GM11168 (cell line): ENCODE results near the gene ACE.

Experiments used
- in situ Hi-C: fragments of 300-500 bp; cut with MboI; formaldehyde crosslinking; loops from one replicate; pipeline ENCODE4 v1.12.0; 2022; ENCODE audit warnings: low sequenced_read_pairs; ENCODE audit not compliant: unreplicated experiment

The ACE gene

DNA sequence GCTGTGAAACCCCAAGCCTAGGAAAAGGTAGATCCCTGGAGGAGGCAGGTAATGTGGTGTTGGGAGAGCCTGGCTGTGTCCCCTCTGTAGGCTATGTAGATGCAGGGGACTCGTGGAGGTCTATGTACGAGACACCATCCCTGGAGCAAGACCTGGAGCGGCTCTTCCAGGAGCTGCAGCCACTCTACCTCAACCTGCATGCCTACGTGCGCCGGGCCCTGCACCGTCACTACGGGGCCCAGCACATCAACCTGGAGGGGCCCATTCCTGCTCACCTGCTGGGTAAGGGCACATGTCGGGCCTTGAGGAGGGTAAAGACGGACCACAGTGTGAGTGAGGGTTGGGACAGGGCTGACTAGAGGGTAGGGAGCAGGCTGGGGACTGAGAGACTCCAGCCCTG, 12.0 kb downstream of the ACE start:
- in situ Hi-C loops: no loop called here

DNA sequence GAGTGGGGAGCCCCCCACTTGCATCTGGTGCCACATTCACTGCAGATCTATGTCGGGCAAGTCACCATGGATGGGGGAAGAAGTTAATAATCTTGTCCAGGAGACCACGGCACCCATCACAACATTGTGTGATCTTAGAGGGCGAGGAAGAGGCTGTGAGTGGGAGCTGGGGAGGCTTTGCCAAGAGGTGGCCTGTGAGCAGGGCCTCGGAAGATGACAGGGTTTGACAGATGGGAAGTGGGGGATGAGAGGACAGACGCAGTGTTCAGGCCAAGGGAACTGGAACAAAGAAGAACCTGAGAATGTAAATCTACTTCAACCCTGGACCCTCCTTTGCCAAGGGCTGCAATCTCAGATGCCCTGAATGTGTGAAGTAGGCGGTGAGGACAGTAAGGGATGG, 12.4 kb downstream of the ACE start:
- in situ Hi-C loops: no loop called here

DNA sequence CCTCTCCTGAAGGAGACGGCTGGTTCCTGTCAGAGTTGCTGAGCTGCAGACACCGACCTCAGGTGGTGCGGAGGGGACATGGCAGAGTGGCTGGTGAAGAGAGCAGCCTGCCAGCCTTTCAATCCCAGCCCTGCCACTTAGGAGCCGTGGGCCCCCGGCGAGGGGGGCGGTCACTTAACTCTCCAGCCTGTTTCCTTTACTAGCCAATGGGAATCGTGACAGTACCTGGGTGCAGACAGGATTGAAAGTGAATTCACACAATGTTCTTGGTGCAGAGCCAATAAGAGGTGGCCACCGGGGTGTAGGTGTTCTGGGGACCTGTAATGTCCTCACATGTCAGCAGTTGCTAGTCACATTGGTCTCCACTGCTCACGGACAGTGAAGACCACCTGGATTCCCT, 13.5 kb downstream of the ACE start:
- in situ Hi-C loops: no loop called here

DNA sequence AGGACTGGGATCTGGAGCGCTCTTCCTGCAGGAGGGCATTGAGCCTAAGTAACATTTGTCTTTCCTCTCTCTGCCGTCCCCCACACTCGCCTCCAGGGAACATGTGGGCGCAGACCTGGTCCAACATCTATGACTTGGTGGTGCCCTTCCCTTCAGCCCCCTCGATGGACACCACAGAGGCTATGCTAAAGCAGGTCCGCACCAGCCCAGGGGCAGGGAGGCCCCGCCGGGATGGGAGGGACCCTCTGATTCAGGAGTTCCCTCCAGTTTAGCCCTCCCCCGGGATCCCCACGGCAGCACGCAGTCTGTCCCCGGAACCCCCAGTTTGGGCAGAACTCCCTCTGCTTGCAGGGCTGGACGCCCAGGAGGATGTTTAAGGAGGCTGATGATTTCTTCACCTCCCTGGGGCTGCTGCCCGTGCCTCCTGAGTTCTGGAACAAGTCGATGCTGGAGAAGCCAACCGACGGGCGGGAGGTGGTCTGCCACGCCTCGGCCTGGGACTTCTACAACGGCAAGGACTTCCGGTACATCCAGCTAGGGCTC, 14.1 kb downstream of the ACE start:
- in situ Hi-C loops: no loop called here

DNA sequence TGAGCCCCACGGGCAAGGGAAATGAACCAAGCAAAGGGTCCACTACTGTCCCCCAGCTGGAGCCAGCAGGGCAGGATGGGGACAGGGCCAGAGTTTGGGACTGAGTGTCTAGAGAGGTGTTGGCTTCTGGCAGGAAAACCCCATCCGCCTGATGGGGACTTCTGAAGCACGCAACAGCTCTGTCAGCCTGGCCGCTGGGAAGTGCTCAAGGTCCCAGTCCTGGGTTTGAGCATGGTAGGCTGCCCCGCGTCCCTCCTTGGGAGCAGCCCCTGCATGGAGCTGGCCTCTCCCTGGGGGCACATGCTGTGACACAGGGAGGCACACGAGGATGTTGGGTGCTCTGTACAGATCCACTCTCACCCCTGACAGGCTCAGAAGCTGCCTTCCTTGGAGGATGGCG, 14.6 kb downstream of the ACE start:
- in situ Hi-C loops: no loop called here

DNA sequence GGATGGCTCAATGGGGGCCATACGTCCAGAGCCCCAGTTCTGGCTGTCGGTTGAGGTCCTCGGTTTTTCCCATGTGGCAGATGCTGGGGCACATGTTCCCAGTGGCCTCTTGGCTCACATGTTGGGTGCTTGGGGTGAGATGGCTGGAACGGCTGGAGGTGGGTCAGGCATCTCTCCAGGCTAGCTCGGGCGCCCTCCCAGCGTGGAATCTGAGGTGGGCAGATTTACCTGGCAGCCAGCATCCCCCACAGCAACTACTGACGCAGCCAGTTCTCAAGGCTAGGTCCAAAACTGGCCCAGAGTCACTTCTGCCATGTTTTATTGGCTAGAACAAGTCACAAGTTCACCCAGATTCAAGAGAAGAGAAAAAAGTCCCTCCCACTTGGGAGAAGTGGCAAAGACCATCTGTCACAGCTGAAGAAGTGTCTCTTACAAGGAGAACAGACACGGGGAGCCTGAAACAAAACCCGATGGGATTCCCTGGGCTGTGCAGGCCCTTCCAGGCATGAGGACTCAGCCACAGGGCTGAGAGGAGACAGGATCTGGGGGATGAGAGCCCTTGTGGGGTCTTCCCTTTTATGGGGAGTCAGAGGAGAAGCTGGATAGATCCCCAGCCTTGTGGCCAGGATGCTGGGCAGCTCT, 15.2 kb downstream of the ACE start:
- in situ Hi-C loops: no loop called here

DNA sequence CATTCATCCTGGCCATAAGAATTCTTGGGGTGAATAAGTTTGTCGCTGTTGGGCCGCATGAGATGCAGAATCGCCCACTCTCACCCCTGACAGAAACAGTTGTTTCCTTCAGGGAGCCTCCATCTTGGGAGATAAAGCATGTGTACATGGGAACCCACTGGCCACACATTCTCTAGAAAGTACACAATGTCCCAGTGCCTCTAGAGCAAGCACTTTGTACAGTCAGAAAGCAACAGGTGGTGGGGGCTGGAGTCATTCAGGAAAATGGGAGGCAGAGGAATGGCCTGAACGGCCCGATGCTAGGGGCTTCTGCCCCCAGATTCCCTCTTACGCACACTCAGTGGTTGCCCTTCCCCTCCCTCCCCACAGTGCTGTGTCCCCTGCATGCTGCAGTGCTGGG, 16.1 kb downstream of the ACE start:
- in situ Hi-C loops: no loop called here

DNA sequence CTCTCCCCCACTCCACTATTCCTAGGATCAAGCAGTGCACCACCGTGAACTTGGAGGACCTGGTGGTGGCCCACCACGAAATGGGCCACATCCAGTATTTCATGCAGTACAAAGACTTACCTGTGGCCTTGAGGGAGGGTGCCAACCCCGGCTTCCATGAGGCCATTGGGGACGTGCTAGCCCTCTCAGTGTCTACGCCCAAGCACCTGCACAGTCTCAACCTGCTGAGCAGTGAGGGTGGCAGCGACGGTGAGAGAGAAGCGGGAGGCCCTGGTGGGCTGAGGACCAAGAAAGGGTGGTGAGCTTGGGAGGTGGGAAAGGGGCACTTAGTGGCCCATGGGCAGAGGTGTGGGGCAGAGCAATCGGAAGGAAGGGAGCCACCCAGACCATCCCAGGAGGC, 16.6 kb downstream of the ACE start:
- in situ Hi-C loops: no loop called here

DNA sequence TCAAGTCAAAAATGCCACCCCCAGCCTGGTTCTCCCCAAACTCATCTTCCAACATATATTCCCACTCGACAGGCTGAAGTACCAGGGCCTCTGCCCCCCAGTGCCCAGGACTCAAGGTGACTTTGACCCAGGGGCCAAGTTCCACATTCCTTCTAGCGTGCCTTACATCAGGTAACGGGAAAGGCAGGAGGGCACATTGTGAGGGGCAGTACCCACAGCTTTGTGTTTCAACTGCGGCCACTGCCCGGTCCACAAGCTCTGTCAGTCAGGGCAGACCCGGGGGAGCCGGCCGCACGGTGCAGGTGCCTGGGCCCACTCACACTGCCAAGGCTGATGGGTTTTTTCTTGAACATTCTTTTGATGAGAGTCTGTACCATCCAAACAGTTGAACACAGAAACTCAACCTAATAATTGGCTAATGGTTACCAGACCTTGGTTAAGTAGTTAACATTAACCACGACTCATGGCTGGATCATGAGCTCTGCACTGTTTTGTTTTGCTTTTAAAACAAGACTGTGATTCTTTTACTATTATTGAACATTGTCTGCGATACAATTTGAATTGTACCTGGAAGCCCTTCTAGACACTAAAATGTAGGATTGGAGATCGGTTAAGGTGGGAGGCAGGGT, 17.6 kb downstream of the ACE start:
- in situ Hi-C loops: no loop called here

DNA sequence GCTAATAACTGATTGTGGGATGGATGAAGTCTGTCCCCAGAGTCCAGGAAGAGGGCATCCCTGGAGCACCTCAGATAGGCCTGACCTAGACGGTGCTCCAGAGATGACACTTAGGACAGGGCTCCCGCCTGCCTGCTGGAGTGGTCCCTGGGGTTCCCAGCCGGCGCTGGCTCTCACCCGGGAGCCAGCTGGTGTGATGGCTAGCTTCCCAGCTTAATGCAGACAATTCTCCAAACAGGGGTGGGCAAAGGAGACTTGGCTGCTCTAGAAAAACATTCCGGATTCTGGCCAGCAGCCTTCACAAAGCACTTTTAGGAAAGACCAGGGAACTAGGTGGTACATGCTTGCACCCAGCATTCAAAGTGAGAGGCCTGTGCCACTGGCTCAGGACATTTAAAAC, 18.6 kb downstream of the ACE start:
- in situ Hi-C loops: no loop called here

DNA sequence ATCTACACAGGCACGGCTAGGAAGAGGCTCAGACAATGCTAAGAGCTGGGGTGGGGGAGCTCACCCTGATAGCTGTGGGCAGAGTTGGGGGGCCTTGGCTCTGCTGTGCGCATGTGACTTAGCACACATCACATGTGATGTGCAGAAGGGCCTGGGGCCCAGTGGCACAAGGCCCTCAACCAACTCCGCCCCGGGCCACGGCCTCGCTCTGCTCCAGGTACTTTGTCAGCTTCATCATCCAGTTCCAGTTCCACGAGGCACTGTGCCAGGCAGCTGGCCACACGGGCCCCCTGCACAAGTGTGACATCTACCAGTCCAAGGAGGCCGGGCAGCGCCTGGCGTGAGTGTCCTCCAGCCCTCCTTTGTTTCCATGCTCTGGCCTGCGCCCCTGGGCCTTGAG, 19.3 kb downstream of the ACE start:
- in situ Hi-C loops: no loop called here

DNA sequence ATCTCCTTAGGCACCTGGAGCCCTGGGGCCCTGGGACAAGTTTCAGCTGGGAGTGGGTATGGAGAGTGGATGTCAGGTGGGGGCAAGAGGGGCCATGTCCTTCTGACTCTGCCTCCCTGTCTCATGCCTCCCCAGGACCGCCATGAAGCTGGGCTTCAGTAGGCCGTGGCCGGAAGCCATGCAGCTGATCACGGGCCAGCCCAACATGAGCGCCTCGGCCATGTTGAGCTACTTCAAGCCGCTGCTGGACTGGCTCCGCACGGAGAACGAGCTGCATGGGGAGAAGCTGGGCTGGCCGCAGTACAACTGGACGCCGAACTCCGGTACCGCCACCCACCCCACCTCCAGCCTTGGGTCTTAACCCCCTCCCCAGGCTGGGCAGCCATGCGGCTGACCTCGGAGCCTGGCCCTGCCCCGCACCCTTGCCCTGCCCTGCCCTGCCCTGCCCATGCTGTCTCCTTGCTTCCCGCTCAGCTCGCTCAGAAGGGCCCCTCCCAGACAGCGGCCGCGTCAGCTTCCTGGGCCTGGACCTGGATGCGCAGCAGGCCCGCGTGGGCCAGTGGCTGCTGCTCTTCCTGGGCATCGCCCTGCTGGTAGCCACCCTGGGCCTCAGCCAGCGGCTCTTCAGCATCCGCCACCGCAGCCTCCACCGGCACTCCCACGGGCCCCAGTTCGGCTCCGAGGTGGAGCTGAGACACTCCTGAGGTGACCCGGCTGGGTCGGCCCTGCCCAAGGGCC, 20.0 kb downstream of the ACE start:
- in situ Hi-C loops: no loop called here

DNA sequence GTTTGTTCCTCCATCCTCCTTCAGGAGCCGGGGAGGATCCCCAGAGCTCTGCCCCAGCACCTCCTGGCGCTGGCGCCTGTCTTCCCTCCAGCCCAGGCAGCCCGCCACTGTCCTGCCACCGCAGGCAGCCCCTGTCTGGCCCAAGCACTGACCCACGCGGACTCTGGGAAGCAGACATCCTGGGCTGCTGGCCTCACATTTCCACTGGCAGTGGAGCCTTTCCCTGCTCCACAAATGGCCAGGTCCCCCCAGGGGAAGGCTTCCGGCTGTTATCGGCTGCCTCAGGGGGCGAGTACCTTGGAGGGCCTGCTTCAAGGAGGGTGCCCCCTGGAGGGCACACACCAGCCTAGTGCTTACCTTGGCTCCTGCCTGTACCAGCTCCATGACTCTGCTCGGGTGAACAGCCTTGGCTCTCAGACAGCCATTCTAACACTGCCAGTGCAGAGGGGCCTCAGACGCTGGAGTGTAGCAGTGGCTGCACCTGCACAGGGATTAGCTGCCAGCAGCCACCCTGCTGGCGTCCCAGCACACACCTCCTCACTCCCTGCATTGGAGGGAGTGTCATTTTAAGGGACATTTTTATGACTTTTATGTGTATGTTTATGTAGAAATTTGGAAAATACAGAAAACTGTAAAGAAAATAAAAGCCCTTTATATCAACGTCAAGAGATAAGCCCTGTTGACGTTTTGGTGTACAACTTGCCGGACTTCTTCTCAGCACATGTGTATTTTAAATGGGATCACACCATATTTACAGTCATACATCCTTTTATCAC, 21.0 kb downstream of the ACE start:
- in situ Hi-C loops: no loop called here

DNA sequence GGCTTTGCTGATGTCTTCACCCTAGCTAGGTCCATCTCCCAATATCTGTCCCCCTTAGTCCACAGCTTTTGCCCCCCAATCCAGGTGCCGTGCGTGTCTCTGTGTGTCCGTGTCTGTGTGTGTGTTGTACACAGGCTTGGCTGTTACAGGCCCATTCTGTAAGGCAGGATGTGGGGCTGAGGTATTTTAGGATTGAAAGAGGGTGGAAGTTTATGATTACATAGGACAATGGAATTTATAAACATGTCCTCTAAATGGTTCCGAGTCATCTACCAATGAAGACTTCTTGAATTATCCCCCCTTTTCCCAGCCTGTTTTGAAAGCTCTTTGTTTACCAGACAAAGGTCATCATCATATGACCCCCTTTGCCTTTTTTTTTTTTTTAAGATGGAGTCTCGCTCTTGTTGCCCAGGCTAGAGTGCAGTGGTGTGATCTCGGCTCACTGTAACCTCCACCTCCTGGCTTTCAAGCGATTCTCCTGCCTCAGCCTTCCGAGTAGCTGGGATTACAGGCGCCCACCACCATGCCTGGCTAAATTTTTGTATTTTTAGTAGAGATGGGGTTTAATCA, 21.9 kb downstream of the ACE start:
- in situ Hi-C loops: no loop called here

DNA sequence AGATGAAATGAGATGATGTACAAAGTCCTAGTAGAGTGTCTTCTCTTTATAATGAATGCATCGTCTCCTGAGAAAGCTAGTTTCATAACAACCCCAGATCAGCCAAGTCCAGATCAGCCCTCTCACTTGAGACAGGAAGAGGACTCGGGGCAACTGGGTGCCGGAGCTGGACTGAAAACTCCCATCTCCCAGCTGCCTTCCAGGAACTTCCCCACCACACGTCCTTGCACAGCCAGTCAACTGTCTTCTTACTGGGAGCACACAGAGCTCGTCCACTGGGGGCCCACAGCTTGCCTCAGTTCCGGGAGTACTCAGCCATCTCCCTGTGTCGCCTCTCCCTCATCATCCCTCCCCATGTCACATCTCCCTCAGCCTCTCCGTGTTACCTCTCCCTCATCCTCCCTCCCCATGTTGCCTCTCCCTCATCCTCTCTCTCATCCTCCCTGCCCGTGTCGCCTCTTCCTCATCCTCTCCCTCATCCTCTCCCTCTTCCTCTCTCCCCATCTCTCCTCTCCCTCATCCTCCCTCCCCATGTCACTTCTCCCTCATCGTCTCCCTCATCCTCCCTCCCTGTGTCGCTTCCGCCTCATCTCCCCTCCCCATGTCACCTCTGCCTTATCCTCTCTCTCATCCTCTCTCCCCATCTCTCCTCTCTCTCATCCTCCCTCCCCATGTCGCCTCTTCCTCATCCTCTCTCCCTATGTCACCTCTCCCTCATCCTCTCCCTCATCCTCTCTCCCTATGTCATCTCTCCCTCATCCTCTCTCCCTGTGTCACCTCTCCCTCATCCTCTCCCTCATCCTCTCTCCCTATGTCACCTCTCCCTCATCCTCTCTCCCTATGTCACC, 23.9 kb downstream of the ACE start:
- in situ Hi-C loops: no loop called here

DNA sequence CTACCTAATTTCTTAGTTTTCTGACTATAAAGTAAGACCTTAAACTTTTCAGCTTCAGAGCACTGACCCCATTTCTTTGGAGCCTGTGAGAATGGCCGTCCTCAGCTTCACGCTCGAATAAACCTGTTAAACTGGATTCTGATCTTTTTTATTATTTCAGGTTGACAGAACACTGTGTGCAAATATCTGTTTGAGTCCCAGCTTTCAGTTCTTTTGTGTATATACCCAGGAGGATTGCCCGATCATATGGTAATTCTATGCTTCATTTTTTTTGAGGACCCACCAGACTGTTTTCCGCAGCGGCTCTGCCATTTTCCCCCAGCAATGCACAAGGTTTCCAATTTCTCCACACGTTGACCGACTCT, 26.5 kb downstream of the ACE start:
- in situ Hi-C loops: no loop called here

DNA sequence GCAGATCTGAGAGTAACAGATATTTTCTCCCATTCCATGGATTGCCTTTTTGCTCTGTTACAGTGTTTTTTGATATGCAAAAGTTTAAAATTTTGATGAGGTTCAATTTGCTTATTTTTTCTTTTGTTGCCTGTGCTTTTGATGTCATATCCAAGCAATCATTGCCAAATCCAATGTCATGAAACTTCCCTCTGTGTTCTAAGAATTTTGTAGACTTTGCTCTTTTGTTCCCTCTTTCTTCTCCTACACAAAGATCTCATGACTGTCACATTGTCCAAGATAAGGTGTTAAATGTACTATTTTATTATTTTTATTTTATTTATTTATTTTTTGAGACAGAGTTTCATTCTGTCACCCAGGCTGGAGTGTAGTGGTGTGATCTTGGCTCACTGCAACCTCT, 27.4 kb downstream of the ACE start:
- in situ Hi-C loops: no loop called here

DNA sequence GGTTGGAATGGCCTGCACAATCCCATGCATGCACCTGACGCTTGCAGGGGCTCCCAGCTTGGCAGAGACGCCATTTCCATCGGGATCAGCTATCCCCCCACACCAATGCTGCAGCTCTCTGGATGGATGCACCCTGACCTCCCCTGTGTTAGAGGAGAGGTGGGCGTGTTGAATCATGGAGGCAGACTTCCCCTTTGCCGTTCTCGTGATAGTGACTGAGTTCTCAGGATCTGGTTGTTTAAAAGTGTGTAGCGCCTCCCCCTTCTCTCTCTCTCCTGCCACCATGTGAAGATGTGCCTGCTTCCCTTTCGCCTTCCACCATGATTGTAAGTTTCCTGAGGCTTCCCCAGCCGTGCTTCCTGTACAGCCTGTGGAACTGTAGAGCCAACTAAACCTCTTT, 28.5 kb downstream of the ACE start:
- in situ Hi-C loops: no loop called here

DNA sequence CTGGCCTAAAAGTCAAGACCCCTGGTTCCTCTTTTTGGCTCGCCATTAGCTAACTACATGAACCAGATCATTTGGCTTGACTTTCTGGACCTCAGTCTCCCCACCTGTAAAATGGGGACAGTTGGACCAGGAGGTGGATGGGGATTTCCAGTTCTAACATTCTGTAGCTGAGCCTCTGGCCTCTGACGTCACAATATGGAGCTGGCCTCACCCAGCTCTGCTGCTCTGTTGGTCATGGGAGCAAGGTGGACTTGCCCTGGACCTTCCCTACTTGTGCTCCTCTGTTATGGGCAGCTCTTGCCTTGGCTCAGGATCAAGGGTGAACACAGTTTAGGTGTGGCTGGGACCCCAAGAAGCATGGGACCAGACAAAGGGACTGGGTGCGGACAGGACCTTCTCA, 29.8 kb downstream of the ACE start:
- in situ Hi-C loops: no loop called here

DNA sequence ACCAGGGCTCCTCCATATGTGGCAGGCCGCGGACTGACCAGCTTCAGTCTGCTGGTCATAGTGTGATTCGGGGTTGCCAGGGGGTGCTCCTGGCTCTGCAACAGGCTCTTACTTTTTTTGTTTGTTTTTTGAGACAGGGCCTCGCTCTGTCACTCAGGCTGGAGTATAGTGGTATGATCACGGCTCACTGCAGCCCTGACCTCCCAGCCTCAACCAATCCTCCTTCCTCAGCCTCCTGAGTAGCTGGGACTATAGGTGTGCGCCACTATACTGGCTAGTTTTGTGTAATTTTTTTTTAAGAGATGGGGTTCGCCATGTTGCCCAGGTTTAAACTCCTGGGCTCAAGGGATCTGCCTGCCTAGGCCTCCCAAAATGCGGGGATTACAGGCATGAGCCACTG, 34.5 kb downstream of the ACE start:
- in situ Hi-C loops: no loop called here
